ENCODE measurements around the gene FAM136A. TPM values are rescaled to one million over a fixed set of nuclear protein-coding genes. Genes with fewer than 3 reads are reported as not detected.
A peak's percentile ranks its signal among the peaks of the same experiment; 100 is the strongest.
"Not testable (repeated sequence)": the region's sequence is repeated elsewhere in the genome, so short reads cannot be mapped to it uniquely, and the experiment has no call there.

FAM136A gene
- total RNA-seq, 1 experiment from 2014 or later = 85.9 TPM

- Histone ChIP-seq H2AFZ (ENCODE audit: low read length) (no peak overlapping the region), H3K79me2 (ENCODE audit: low read length) (peaks cover 28% of the 10 kb centered on the region), H3K4me3 (ENCODE audit: low read length) (no peak overlapping the region), H3K9me2 (replicated peaks; ENCODE audit: insufficient read depth, low read length) (no peaks in the 10 kb centered on the region), H3K36me3 (ENCODE audit: insufficient read depth, low read length) (peaks cover 56% of the 10 kb centered on the region), H3K4me2 (ENCODE audit: low read depth, low read length, poor library complexity, severe bottlenecking) (no peak overlapping the region), H3K27ac (ENCODE audit: low read length) (no peak overlapping the region), H4K20me1 (ENCODE audit: insufficient read depth, low read depth, low read length) (peaks cover 16% of the 10 kb centered on the region), H3K27me3 (ENCODE audit: low read length) (no peaks in the 10 kb centered on the region), H3K4me1 (ENCODE audit: low read length) (no peaks in the 10 kb centered on the region), H3K9ac (ENCODE audit: low read length) (no peak overlapping the region), H3K9me3 (ENCODE audit: low read length) (no peaks in the 10 kb centered on the region)
- no peak for DNase-seq
These were observed 21.5 kb downstream of the FAM136A start for GRCh38 chr2:70280242-70280798.

GRCh38 chr2:70270323-70270722, 31.5 kb downstream of the FAM136A start:
- Histone ChIP-seq H3K36me3 (ENCODE audit: insufficient read depth, low read length) (peaks cover 15% of the 10 kb centered on the region), H3K4me3 (ENCODE audit: low read length) (no peak overlapping the region), H3K4me2 (ENCODE audit: low read depth, low read length, poor library complexity, severe bottlenecking) (peak overlapping the region; percentile 16), H3K27me3 (ENCODE audit: low read length) (no peaks in the 10 kb centered on the region), H3K9ac (ENCODE audit: low read length) (0 out of 2 replicates have a peak overlapping the region, but pooled peaks have one; percentile 6), H3K4me1 (ENCODE audit: low read length) (peaks cover 9% of the 10 kb centered on the region), H3K79me2 (ENCODE audit: low read length) (peaks cover 14% of the 10 kb centered on the region), H4K20me1 (ENCODE audit: insufficient read depth, low read depth, low read length) (no peaks in the 10 kb centered on the region), H3K9me3 (ENCODE audit: low read length) (no peaks in the 10 kb centered on the region), H3K27ac (ENCODE audit: low read length) (peak overlapping the region; percentile 25; the same call in 1 of the 2 replicates), H3K9me2 (replicated peaks; ENCODE audit: insufficient read depth, low read length) (no peaks in the 10 kb centered on the region), H2AFZ (ENCODE audit: low read length) (no peak overlapping the region)
- DNase-seq = no peak

- not testable (repeated sequence) for H4K20me1 ChIP-seq (ENCODE audit: insufficient read depth, low read depth, low read length); H3K27me3 ChIP-seq (ENCODE audit: low read length); H3K4me1 ChIP-seq (ENCODE audit: low read length); H3K9me2 ChIP-seq (replicated peaks; ENCODE audit: insufficient read depth, low read length); H3K4me2 ChIP-seq (ENCODE audit: low read depth, low read length, poor library complexity, severe bottlenecking); H3K9me3 ChIP-seq (ENCODE audit: low read length); DNase-seq; H3K4me3 ChIP-seq (ENCODE audit: low read length); H2AFZ ChIP-seq (ENCODE audit: low read length)
- Histone ChIP-seq H3K9ac (ENCODE audit: low read length) (0 out of 2 replicates have a peak overlapping the region, but pooled peaks have one; percentile 6), H3K27ac (ENCODE audit: low read length) (0 out of 2 replicates have a peak overlapping the region, but pooled peaks have one; percentile 25), H3K79me2 (ENCODE audit: low read length) (peaks cover 13% of the 10 kb centered on the region), H3K36me3 (ENCODE audit: insufficient read depth, low read length) (peaks cover 16% of the 10 kb centered on the region)
These were observed 32.2 kb downstream of the FAM136A start for GRCh38 chr2:70269422-70270302.

- H3K4me2 ChIP-seq (ENCODE audit: low read depth, low read length, poor library complexity, severe bottlenecking); H4K20me1 ChIP-seq (ENCODE audit: insufficient read depth, low read depth, low read length); H3K9me3 ChIP-seq (ENCODE audit: low read length); H2AFZ ChIP-seq (ENCODE audit: low read length); H3K4me3 ChIP-seq (ENCODE audit: low read length); DNase-seq; H3K9me2 ChIP-seq (replicated peaks; ENCODE audit: insufficient read depth, low read length); H3K27ac ChIP-seq (ENCODE audit: low read length); H3K9ac ChIP-seq (ENCODE audit: low read length); H3K27me3 ChIP-seq (ENCODE audit: low read length): not testable (repeated sequence)
- peaks cover 22% of the 10 kb centered on the region for H3K36me3 ChIP-seq (ENCODE audit: insufficient read depth, low read length)
- H3K79me2 ChIP-seq (ENCODE audit: low read length) = peaks cover 21% of the 10 kb centered on the region
- peaks cover 12% of the 10 kb centered on the region for H3K4me1 ChIP-seq (ENCODE audit: low read length)
These were observed 34.9 kb downstream of the FAM136A start for GRCh38 chr2:70266925-70267324.

- H3K79me2 ChIP-seq (ENCODE audit: low read length) = peaks cover 46% of the 10 kb centered on the region
- peak overlapping the region; percentile 45 for H3K4me3 ChIP-seq (ENCODE audit: low read length)
- H3K4me1 ChIP-seq (ENCODE audit: low read length) = peaks cover 44% of the 10 kb centered on the region
- H4K20me1 ChIP-seq (ENCODE audit: insufficient read depth, low read depth, low read length) = no peaks in the 10 kb centered on the region
- peaks cover 25% of the 10 kb centered on the region for H3K36me3 ChIP-seq (ENCODE audit: insufficient read depth, low read length)
- peak overlapping the region; percentile 86 for H3K27ac ChIP-seq (ENCODE audit: low read length)
- H2AFZ ChIP-seq (ENCODE audit: low read length) = 0 out of 2 replicates have a peak overlapping the region, but pooled peaks have one; percentile 4
- peak; percentile 71 for DNase-seq
- H3K9me2 ChIP-seq (replicated peaks; ENCODE audit: insufficient read depth, low read length) = no peaks in the 10 kb centered on the region
- peak overlapping the region; percentile 94 for H3K4me2 ChIP-seq (ENCODE audit: low read depth, low read length, poor library complexity, severe bottlenecking)
- H3K9me3 ChIP-seq (ENCODE audit: low read length) = no peaks in the 10 kb centered on the region
- H3K27me3 ChIP-seq (ENCODE audit: low read length) = no peaks in the 10 kb centered on the region
- peak overlapping the region; percentile 49 for H3K9ac ChIP-seq (ENCODE audit: low read length)
These were observed 40.4 kb downstream of the FAM136A start for GRCh38 chr2:70261501-70261900.

GRCh38 chr2:70258532-70258875, 43.4 kb downstream of the FAM136A start:
- Histone ChIP-seq H3K4me1 (ENCODE audit: low read length) (peaks cover 44% of the 10 kb centered on the region), H3K9me2 (replicated peaks; ENCODE audit: insufficient read depth, low read length) (no peaks in the 10 kb centered on the region), H3K9ac (ENCODE audit: low read length) (peak overlapping the region; percentile 75), H4K20me1 (ENCODE audit: insufficient read depth, low read depth, low read length) (no peaks in the 10 kb centered on the region), H2AFZ (ENCODE audit: low read length) (peak overlapping the region; percentile 40; the same call in 1 of the 2 replicates), H3K79me2 (ENCODE audit: low read length) (peaks cover 35% of the 10 kb centered on the region), H3K4me3 (ENCODE audit: low read length) (peak overlapping the region; percentile 78), H3K27ac (ENCODE audit: low read length) (peak overlapping the region; percentile 40), H3K4me2 (ENCODE audit: low read depth, low read length, poor library complexity, severe bottlenecking) (peak overlapping the region; percentile 94), H3K27me3 (ENCODE audit: low read length) (no peaks in the 10 kb centered on the region), H3K36me3 (ENCODE audit: insufficient read depth, low read length) (peaks cover 7% of the 10 kb centered on the region; the same call in 1 of the 2 replicates), H3K9me3 (ENCODE audit: low read length) (no peaks in the 10 kb centered on the region)
- DNase-seq = peak; percentile 68

- Histone ChIP-seq H3K27me3 (ENCODE audit: low read length) (no peaks in the 10 kb centered on the region), H3K9me2 (replicated peaks; ENCODE audit: insufficient read depth, low read length) (no peaks in the 10 kb centered on the region), H3K4me1 (ENCODE audit: low read length) (peaks cover 29% of the 10 kb centered on the region), H3K9ac (ENCODE audit: low read length) (no peak overlapping the region), H3K9me3 (ENCODE audit: low read length) (no peaks in the 10 kb centered on the region), H3K4me3 (ENCODE audit: low read length) (no peak overlapping the region), H4K20me1 (ENCODE audit: insufficient read depth, low read depth, low read length) (no peaks in the 10 kb centered on the region), H3K4me2 (ENCODE audit: low read depth, low read length, poor library complexity, severe bottlenecking) (no peak overlapping the region), H3K27ac (ENCODE audit: low read length) (no peak overlapping the region), H3K79me2 (ENCODE audit: low read length) (peaks cover 19% of the 10 kb centered on the region), H2AFZ (ENCODE audit: low read length) (no peak overlapping the region), H3K36me3 (ENCODE audit: insufficient read depth, low read length) (no peaks in the 10 kb centered on the region)
- DNase-seq = no peak
These were observed 46.1 kb downstream of the FAM136A start for GRCh38 chr2:70255637-70256314.

GRCh38 chr2:70250434-70250833, 51.4 kb downstream of the FAM136A start:
- Histone ChIP-seq H3K36me3 (ENCODE audit: insufficient read depth, low read length) (peaks cover 4% of the 10 kb centered on the region; the same call in 1 of the 2 replicates), H3K4me3 (ENCODE audit: low read length) (no peak overlapping the region), H3K4me1 (ENCODE audit: low read length) (peaks cover 25% of the 10 kb centered on the region), H2AFZ (ENCODE audit: low read length) (no peak overlapping the region), H3K9ac (ENCODE audit: low read length) (no peak overlapping the region), H4K20me1 (ENCODE audit: insufficient read depth, low read depth, low read length) (peaks cover 4% of the 10 kb centered on the region; the same call in 1 of the 2 replicates), H3K27me3 (ENCODE audit: low read length) (no peaks in the 10 kb centered on the region), H3K9me2 (replicated peaks; ENCODE audit: insufficient read depth, low read length) (no peaks in the 10 kb centered on the region), H3K79me2 (ENCODE audit: low read length) (peaks cover 29% of the 10 kb centered on the region), H3K4me2 (ENCODE audit: low read depth, low read length, poor library complexity, severe bottlenecking) (no peak overlapping the region), H3K27ac (ENCODE audit: low read length) (no peak overlapping the region), H3K9me3 (ENCODE audit: low read length) (no peaks in the 10 kb centered on the region)
- no peak for DNase-seq

Measured in Karpas-422 (cell line).